HEK293 (cell line): Measurements from ENCODE around the gene TMEM72.

ENCODE experiments used
- CTCF ChIA-PET: fragments of 350-600 bp; formaldehyde crosslinking; extraction: SDS; loops from one replicate; lab custom pipeline; 2021; ENCODE audit warnings: antibody characterized with exemption; lab: Yijun Ruan, JAX
- POLR2A ChIA-PET: fragments of 300-600 bp; formaldehyde crosslinking; extraction: SDS; loops from one replicate; lab custom pipeline; 2020; ENCODE audit warnings: antibody characterized with exemption, inconsistent platforms; lab: Yijun Ruan, JAX
- H3K27ac ChIP-seq: fragments of 200-500 bp; sonication (Bioruptor generic); 2 replicates; pipeline ENCODE4 v1.5.1; 2014; ENCODE audit warnings: low read depth, low read length, control low read depth, inconsistent platforms; ENCODE audit errors: extremely low read depth
- H3K36me3 ChIP-seq, 2 experiments: fragments of 200-500 bp in 1 of 2; sonication (Bioruptor generic) in 1 of 2; 1 replicate in 1 of 2; 2 replicates in 1 of 2; pipeline ENCODE4 v1.5.1; 2014 to 2017; ENCODE audit warnings: inconsistent platforms in 2 of 2, low read length in 2 of 2; ENCODE audit not compliant: control insufficient read depth in 2 of 2, insufficient read depth in 1 of 2
- H3K4me1 ChIP-seq: fragments of 200-500 bp; sonication (Bioruptor generic); 2 replicates; pipeline ENCODE4 v1.5.1; 2014; ENCODE audit warnings: mild to moderate bottlenecking, low read length, inconsistent platforms; ENCODE audit not compliant: control insufficient read depth, insufficient read depth
- H3K4me3 ChIP-seq: 2 replicates; pipeline ENCODE4 v1.5.1; 2011; ENCODE audit warnings: low read depth, mild to moderate bottlenecking, control low read depth, low read length, moderate library complexity
- H3K9me3 ChIP-seq: fragments of 200-500 bp; sonication (Bioruptor generic); 2 replicates; pipeline ENCODE4 v1.5.1; 2014; ENCODE audit warnings: low read depth, low read length, inconsistent platforms; ENCODE audit not compliant: control insufficient read depth, insufficient read depth
- GLIS1 ChIP-seq: fragments of 450-650 bp; formaldehyde crosslinking; IDR thresholded peaks from 2 replicates; pipeline ENCODE4 v1.5.1; 2016; ENCODE audit warnings: missing biosample characterization, missing genetic modification characterization
- KLF1 ChIP-seq: fragments of 450-650 bp; formaldehyde crosslinking; IDR thresholded peaks from 2 replicates; pipeline ENCODE4 v1.5.1; 2016; ENCODE audit warnings: missing biosample characterization, missing genetic modification characterization
- SALL2 ChIP-seq: fragments of 450-650 bp; formaldehyde crosslinking; IDR thresholded peaks from 2 replicates; pipeline ENCODE4 v1.5.0; 2017; ENCODE audit warnings: missing biosample characterization, mild to moderate bottlenecking, missing genetic modification characterization, borderline replicate concordance
- SP2 ChIP-seq: fragments of 450-650 bp; formaldehyde crosslinking; IDR thresholded peaks from 2 replicates; pipeline ENCODE4 v1.5.1; 2016; ENCODE audit warnings: missing biosample characterization, missing genetic modification characterization
- SP7 ChIP-seq: fragments of 450-650 bp; formaldehyde crosslinking; IDR thresholded peaks from 2 replicates; pipeline ENCODE4 v1.5.1; 2016; ENCODE audit warnings: missing biosample characterization, missing genetic modification characterization
- ZBTB17 ChIP-seq: fragments of 450-650 bp; formaldehyde crosslinking; IDR thresholded peaks from 2 replicates; pipeline ENCODE4 v1.5.1; 2016; ENCODE audit warnings: missing biosample characterization, missing genetic modification characterization
- ZNF239 ChIP-seq: fragments of 450-650 bp; formaldehyde crosslinking; IDR thresholded peaks from 2 replicates; pipeline ENCODE4 v1.5.1; 2016; ENCODE audit warnings: missing biosample characterization, missing genetic modification characterization
- ZNF324 ChIP-seq: fragments of 450-650 bp; formaldehyde crosslinking; IDR thresholded peaks from 2 replicates; pipeline ENCODE4 v1.5.1; 2016; ENCODE audit warnings: missing biosample characterization, missing genetic modification characterization
- ZNF341 ChIP-seq: fragments of 450-650 bp; formaldehyde crosslinking; IDR thresholded peaks from 2 replicates; pipeline ENCODE4; 2016; ENCODE audit warnings: low read depth, missing biosample characterization, missing genetic modification characterization
- ZNF488 ChIP-seq: fragments of 450-650 bp; formaldehyde crosslinking; IDR thresholded peaks from 2 replicates; pipeline ENCODE4 v1.5.1; 2016; ENCODE audit warnings: missing biosample characterization, missing genetic modification characterization
- ZNF521 ChIP-seq: fragments of 450-650 bp; formaldehyde crosslinking; IDR thresholded peaks from 2 replicates; pipeline ENCODE4 v1.5.1; 2017; ENCODE audit warnings: missing biosample characterization, mild to moderate bottlenecking, missing genetic modification characterization
- ZNF560 ChIP-seq: fragments of 450-650 bp; formaldehyde crosslinking; IDR thresholded peaks from 2 replicates; pipeline ENCODE4 v1.5.1; 2017; ENCODE audit warnings: missing biosample characterization, missing genetic modification characterization, borderline replicate concordance
- ZNF600 ChIP-seq: fragments of 450-650 bp; formaldehyde crosslinking; IDR thresholded peaks from 2 replicates; pipeline ENCODE4 v1.5.1; 2016; ENCODE audit warnings: missing biosample characterization, missing genetic modification characterization
- ZNF621 ChIP-seq: fragments of 450-650 bp; formaldehyde crosslinking; IDR thresholded peaks from 2 replicates; pipeline ENCODE4 v1.5.1; 2017; ENCODE audit warnings: missing biosample characterization, missing genetic modification characterization
- ZNF701 ChIP-seq: fragments of 450-650 bp; formaldehyde crosslinking; IDR thresholded peaks from 2 replicates; pipeline ENCODE4 v1.5.1; 2016; ENCODE audit warnings: missing biosample characterization, missing genetic modification characterization
- ZNF76 ChIP-seq: fragments of 450-650 bp; formaldehyde crosslinking; IDR thresholded peaks from 2 replicates; pipeline ENCODE4; 2016; ENCODE audit warnings: low read depth, missing biosample characterization, missing genetic modification characterization, borderline replicate concordance
- ZNF768 ChIP-seq: fragments of 450-650 bp; formaldehyde crosslinking; IDR thresholded peaks from 2 replicates; pipeline ENCODE4 v1.5.1; 2018; ENCODE audit warnings: missing biosample characterization, mild to moderate bottlenecking, missing genetic modification characterization
- ZNF791 ChIP-seq: fragments of 450-650 bp; formaldehyde crosslinking; IDR thresholded peaks from 2 replicates; pipeline ENCODE4 v1.5.1; 2016; ENCODE audit warnings: missing biosample characterization, missing genetic modification characterization
- ZNF792 ChIP-seq: fragments of 450-650 bp; formaldehyde crosslinking; IDR thresholded peaks from 2 replicates; pipeline ENCODE4 v1.5.1; 2016; ENCODE audit warnings: missing biosample characterization, missing genetic modification characterization
- ZNF843 ChIP-seq: fragments of 450-650 bp; formaldehyde crosslinking; IDR thresholded peaks from 2 replicates; pipeline ENCODE4 v1.5.1; 2016; ENCODE audit warnings: missing biosample characterization, missing genetic modification characterization
- TF ChIP-seq, protein P1 (sequence below): fragments of 450-650 bp; IDR thresholded peaks from 2 replicates; pipeline ENCODE4 v1.5.1; 2018; ENCODE audit warnings: missing biosample characterization, missing genetic modification characterization
- TF ChIP-seq, protein P2 (sequence below): fragments of 450-650 bp; formaldehyde crosslinking; IDR thresholded peaks from 2 replicates; pipeline ENCODE4 v1.5.1; 2016; ENCODE audit warnings: missing biosample characterization, missing genetic modification characterization
- TF ChIP-seq, protein P3 (sequence below): fragments of 450-650 bp; formaldehyde crosslinking; IDR thresholded peaks from 2 replicates; pipeline ENCODE4 v1.5.1; 2016; ENCODE audit warnings: missing biosample characterization, missing genetic modification characterization
- TF ChIP-seq, protein P4 (sequence below): fragments of 450-650 bp; formaldehyde crosslinking; IDR thresholded peaks from 2 replicates; pipeline ENCODE4 v1.5.1; 2016; ENCODE audit warnings: missing biosample characterization, missing genetic modification characterization

TMEM72 gene

GRCh38 chr10:44963772-44964633 is 52.9 kb downstream of the TMEM72 start (continued):
- TF ChIP-seq, protein P1, sequence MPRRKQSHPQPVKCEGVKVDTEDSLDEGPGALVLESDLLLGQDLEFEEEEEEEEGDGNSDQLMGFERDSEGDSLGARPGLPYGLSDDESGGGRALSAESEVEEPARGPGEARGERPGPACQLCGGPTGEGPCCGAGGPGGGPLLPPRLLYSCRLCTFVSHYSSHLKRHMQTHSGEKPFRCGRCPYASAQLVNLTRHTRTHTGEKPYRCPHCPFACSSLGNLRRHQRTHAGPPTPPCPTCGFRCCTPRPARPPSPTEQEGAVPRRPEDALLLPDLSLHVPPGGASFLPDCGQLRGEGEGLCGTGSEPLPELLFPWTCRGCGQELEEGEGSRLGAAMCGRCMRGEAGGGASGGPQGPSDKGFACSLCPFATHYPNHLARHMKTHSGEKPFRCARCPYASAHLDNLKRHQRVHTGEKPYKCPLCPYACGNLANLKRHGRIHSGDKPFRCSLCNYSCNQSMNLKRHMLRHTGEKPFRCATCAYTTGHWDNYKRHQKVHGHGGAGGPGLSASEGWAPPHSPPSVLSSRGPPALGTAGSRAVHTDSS (tag by site-specific recombination): no peak
- TF ChIP-seq ZNF560 (tag by site-specific recombination) (no peak), ZNF341 (no peak), KLF1 (tag by site-specific recombination) (peak; percentile 36; the same call in 1 of the 2 replicates), ZNF768 (tag by site-specific recombination) (no peak), ZNF701 (no peak), ZBTB17 (no peak), ZNF324 (tag by site-specific recombination) (no peak), SALL2 (tag by site-specific recombination) (no peak), ZNF600 (tag by site-specific recombination) (no peak), GLIS1 (tag by site-specific recombination) (peak; percentile 83)
- TF ChIP-seq, protein P2, sequence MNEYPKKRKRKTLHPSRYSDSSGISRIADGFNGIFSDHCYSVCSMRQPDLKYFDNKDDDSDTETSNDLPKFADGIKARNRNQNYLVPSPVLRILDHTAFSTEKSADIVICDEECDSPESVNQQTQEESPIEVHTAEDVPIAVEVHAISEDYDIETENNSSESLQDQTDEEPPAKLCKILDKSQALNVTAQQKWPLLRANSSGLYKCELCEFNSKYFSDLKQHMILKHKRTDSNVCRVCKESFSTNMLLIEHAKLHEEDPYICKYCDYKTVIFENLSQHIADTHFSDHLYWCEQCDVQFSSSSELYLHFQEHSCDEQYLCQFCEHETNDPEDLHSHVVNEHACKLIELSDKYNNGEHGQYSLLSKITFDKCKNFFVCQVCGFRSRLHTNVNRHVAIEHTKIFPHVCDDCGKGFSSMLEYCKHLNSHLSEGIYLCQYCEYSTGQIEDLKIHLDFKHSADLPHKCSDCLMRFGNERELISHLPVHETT (tag by site-specific recombination): no peak
- TF ChIP-seq, protein P3, sequence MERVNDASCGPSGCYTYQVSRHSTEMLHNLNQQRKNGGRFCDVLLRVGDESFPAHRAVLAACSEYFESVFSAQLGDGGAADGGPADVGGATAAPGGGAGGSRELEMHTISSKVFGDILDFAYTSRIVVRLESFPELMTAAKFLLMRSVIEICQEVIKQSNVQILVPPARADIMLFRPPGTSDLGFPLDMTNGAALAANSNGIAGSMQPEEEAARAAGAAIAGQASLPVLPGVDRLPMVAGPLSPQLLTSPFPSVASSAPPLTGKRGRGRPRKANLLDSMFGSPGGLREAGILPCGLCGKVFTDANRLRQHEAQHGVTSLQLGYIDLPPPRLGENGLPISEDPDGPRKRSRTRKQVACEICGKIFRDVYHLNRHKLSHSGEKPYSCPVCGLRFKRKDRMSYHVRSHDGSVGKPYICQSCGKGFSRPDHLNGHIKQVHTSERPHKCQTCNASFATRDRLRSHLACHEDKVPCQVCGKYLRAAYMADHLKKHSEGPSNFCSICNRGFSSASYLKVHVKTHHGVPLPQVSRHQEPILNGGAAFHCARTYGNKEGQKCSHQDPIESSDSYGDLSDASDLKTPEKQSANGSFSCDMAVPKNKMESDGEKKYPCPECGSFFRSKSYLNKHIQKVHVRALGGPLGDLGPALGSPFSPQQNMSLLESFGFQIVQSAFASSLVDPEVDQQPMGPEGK: no peak
- TF ChIP-seq, protein P4, sequence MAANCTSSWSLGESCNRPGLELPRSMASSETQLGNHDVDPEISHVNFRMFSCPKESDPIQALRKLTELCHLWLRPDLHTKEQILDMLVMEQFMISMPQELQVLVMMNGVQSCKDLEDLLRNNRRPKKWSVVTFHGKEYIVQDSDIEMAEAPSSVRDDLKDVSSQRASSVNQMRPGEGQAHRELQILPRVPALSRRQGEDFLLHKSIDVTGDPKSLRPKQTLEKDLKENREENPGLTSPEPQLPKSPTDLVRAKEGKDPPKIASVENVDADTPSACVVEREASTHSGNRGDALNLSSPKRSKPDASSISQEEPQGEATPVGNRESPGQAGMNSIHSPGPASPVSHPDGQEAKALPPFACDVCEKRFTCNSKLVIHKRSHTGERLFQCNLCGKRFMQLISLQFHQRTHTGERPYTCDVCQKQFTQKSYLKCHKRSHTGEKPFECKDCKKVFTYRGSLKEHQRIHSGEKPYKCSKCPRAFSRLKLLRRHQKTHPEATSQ (tag by site-specific recombination): no peak

- no peak overlapping the region for H3K27ac ChIP-seq
- H3K4me1 ChIP-seq: peaks cover 8% of the 10 kb centered on the region; the same call in 1 of the 2 replicates
- ChIA-PET POLR2A (interaction anchor here (3.8 kb wide), 1 partner anchor 11 kb away, joined by 12 read pairs; no protein-coding TSS in a partner anchor), CTCF (interaction anchor here (2.1 kb wide), 1 partner anchor 11 kb away, joined by 7 read pairs; no protein-coding TSS in a partner anchor)
- no peak for TF ChIP-seq SP7 (tag by site-specific recombination)
- no peak for TF ChIP-seq ZNF239 (tag by site-specific recombination)
- TF ChIP-seq ZNF341: no peak
- TF ChIP-seq ZNF791 (tag by site-specific recombination): no peak
- TF ChIP-seq ZNF792: no peak
- no peak for TF ChIP-seq ZNF843 (tag by site-specific recombination)
- no peak for TF ChIP-seq ZNF521 (tag by site-specific recombination)
- TF ChIP-seq ZNF621: no peak
- no peak for TF ChIP-seq ZNF488 (tag by site-specific recombination)
- no peak for TF ChIP-seq SP2
- TF ChIP-seq ZNF76 (tag by site-specific recombination): no peak
- H3K36me3 ChIP-seq: no peaks in the 10 kb centered on the region
- no peaks in the 10 kb centered on the region for H3K9me3 ChIP-seq
- no peak overlapping the region for H3K4me3 ChIP-seq
Observed at GRCh38 chr10:44965104-44965503, 54.0 kb downstream of the TMEM72 start.
